ENCODE data around the gene SLC12A3.

Gene SLC12A3

DNA sequence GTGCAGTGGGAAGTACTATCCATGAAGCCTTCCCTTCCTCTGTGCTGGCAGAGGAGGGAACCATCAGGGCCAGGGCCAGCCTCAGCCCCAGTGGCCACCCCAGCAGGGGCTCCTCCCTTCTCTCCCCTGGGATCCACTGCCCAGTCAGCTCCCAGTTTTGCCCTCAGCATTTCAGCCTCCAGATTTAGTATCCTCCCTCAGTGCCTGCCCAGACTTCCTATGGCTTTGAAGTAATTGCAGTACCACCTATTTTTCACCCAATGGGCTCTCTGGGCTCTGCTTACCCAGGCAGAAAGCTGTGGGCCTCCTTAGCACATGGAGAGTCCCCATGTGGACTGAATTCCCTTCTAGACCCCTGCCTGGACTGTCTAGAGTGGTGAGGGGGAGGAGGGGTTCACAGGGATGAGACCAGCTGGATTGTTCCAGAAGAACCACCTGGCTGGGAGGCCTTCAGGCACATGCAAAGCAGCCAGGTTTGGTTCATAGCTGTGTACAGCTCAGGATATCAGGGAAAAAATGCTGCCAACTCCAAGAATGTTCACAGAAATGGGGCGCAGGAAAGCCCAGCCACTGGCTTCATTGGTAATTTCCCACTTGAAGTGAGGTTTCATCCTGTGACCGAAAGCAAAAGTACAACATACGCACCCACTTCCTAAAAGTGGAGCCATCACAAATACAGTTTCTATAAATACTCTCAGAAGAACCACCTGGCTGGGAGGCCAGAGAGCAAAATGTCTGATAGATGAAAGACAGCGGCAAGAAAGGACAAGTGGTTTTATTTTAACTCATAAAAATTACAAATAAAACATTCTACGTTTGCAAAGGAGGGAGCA, 51.8 kb downstream of the SLC12A3 start:
- H3K4me3 ChIP-seq (ENCODE audit: control insufficient read depth, low read depth, low read length), result no peak overlapping the region
- no peak for DNase-seq (ENCODE audit: low read depth)
- TF ChIP-seq, protein P1, sequence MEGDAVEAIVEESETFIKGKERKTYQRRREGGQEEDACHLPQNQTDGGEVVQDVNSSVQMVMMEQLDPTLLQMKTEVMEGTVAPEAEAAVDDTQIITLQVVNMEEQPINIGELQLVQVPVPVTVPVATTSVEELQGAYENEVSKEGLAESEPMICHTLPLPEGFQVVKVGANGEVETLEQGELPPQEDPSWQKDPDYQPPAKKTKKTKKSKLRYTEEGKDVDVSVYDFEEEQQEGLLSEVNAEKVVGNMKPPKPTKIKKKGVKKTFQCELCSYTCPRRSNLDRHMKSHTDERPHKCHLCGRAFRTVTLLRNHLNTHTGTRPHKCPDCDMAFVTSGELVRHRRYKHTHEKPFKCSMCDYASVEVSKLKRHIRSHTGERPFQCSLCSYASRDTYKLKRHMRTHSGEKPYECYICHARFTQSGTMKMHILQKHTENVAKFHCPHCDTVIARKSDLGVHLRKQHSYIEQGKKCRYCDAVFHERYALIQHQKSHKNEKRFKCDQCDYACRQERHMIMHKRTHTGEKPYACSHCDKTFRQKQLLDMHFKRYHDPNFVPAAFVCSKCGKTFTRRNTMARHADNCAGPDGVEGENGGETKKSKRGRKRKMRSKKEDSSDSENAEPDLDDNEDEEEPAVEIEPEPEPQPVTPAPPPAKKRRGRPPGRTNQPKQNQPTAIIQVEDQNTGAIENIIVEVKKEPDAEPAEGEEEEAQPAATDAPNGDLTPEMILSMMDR (conservative IDR thresholded peaks at IDR 0.05; ENCODE audit: control insufficient read depth, insufficient read depth, low read depth, low read length), result no peak

DNA sequence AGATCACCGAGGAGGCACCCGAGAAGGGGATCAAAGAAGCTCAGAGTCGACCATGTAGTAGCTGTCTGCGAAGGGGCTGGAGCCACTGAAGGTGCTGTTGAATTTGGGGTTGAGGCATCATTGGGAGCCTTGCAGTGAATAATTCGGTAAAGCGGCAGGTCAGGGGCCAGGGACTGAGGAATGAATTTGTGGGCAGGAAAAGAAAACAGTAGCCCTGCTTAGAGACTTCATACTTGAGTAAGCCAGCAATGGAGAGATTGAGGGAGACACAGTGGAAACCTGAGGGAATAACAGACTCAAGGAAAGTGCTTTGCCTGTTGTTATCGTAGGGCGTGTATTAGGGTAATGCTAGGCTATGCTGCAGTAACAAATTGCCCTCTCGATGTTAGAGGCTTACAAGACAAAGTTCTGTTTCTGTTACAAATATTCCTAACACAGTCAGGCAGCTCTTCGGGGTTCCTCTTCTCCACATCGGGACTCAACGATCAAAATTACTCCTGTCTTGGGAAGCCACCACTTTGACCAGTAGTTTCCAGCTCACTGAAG, 53.5 kb downstream of the SLC12A3 start:
- TF ChIP-seq, protein P1 (conservative IDR thresholded peaks at IDR 0.05; ENCODE audit: control insufficient read depth, insufficient read depth, low read depth, low read length), result no peak
- H3K4me3 ChIP-seq (ENCODE audit: control insufficient read depth, low read depth, low read length), result no peak overlapping the region
- DNase-seq (ENCODE audit: low read depth), result no peak

DNA sequence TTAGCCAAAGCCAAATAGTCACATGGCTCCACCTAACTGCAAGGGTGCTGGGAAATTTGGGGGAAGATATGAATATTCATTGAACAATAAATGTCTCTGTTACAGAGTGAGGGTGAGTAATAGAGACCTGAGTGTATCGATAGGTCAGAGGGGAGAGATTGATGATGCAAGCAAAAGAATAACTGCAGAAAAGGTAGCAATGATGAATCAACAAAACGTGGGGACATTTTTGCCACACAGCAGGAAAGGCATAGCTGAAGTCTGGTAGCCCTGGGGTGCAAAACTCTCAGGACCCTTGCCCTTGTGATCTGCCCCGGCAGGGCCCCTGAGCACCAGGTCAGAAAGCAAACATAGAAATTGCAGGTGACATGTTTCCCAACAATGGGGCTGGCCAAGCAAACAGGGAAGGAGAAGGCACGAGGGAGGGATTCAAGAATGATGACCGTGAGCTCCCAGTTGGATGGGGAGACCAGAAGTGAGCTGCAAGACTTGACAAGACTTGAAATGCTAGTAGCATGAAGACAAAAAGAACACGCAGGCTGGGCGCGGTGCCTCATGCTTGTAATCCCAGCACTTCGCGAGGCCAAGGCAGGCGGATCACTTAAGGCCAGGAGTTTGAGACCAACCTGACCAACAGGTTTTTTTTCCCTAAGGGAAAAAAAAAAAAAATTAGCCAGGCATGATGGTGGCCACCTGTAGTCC, 54.2 kb downstream of the SLC12A3 start:
- no peak for DNase-seq (ENCODE audit: low read depth)
- no peak overlapping the region for H3K4me3 ChIP-seq (ENCODE audit: control insufficient read depth, low read depth, low read length)
- TF ChIP-seq, protein P1 (conservative IDR thresholded peaks at IDR 0.05; ENCODE audit: control insufficient read depth, insufficient read depth, low read depth, low read length), result no peak

DNA sequence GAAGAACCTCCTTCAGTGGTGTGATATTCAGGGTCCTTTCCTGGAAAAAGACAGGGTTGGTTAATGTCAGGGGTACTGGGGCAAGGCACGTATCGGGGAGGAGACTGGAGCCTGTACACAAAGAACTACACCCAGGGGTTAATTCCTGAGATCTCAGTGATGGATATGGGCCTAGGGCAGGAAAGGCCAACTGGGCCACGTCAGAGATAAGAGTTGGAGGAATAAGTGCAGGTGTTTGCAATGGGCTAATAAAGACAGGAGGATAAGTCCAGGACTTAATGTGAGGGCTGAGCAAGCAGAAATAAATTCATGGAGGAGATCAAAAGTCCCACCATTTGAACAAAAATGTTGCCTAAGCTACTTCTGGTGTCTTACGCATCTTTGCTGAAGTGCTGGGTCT, 56.6 kb downstream of the SLC12A3 start:
- no peak for DNase-seq (ENCODE audit: low read depth)
- H3K4me3 ChIP-seq (ENCODE audit: control insufficient read depth, low read depth, low read length), result no peak overlapping the region
- TF ChIP-seq, protein P1 (conservative IDR thresholded peaks at IDR 0.05; ENCODE audit: control insufficient read depth, insufficient read depth, low read depth, low read length), result no peak

DNA sequence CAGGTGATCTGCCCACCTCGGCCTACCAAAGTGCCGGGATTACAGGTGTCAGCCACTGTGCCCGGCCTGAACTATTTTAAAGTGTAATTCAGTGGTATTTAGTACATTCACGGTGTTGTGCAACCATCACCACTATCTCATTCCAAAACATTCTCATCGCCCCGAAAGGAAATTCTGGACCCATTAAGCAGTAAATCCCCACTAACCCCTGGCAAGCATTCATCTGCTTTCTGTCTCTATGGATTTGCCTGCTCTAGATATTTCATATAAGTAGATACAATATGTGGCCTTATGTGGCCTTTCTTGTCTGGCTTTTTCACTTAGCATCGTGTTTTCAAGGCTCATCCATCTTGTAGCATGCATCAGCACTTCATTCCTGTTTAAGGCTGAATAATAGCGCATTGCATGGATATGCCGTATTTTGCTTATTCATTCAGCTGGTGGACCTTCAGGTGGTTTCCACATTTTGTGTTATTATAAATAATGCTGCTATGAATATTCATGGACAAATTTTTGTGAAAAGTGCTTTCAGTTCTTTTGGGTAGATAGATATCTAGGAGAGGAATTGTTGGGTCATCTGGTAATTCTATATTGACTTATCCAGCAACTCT, 58.6 kb downstream of the SLC12A3 start:
- peak; percentile 21 for DNase-seq (ENCODE audit: low read depth)
- H3K4me3 ChIP-seq (ENCODE audit: control insufficient read depth, low read depth, low read length), result no peak overlapping the region
- TF ChIP-seq, protein P1 (conservative IDR thresholded peaks at IDR 0.05; ENCODE audit: control insufficient read depth, insufficient read depth, low read depth, low read length), result no peak

DNA sequence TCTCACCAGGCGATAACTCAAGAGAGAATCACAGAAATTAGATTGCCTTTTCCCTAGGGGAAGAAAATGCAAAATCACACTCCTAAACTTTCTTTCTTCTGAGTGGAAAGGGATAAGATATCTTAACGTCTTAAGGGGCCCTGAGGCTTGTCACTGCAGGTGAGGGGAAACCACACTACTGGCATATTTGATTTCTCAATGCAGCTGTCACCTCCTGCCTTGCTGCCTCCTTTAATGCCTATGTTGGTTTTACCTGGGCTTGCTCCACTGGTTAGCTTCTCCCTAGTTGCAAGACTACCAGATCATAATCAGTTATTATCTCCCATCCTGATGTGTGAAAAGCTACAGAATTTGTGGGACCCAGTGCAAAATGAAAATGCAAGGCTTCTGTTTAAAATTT, 62.5 kb downstream of the SLC12A3 start:
- no peak for DNase-seq (ENCODE audit: low read depth)
- no peak overlapping the region for H3K4me3 ChIP-seq (ENCODE audit: control insufficient read depth, low read depth, low read length)
- TF ChIP-seq, protein P1 (conservative IDR thresholded peaks at IDR 0.05; ENCODE audit: control insufficient read depth, insufficient read depth, low read depth, low read length), result no peak

All from fibroblast of mammary gland (primary cell).